Thoracic aorta endothelial cell (primary cell): ENCODE measurements around the gene LRRC9. TPM values are rescaled to one million over a fixed set of nuclear protein-coding genes. Genes with fewer than 3 reads are reported as not detected.

ENCODE experiments used
- total RNA-seq: library from RNA; depleted of rRNA; stranded (reverse); fragments of >200 nt; gene quantifications from 2 replicates; pipeline ENCODE4 v1.2.3, GENCODE V29; 2012

The LRRC9 gene
- total RNA-seq = not detected in 2 replicates

GRCh38 chr14:59919570-59920377 lies at the start of gene LRRC9:
TSS of gene LRRC9 (plus strand) at chr14:59920144.

GRCh38 chr14:59870277-59871165 lies 49.4 kb upstream of the LRRC9 start, which contains the start of gene RTN1:
TSS of gene RTN1 (minus strand) at chr14:59870776. CDS start at chr14:59870630, 146 bp downstream.

GRCh38 chr14:60091550-60092525 lies 171.9 kb downstream of the LRRC9 start, which contains the start of gene PCNX4:
TSS of gene PCNX4 (plus strand) at chr14:60091923. CDS start at chr14:60107639, 15,716 bp downstream.

Other genes with a start within 250 kb of the LRRC9 start
- 0.93 and 1.1 TPM in 2 replicates for gene RTN1, start 49.4 kb upstream of the LRRC9 start, total RNA-seq
- 90.8 and 117 TPM in 2 replicates for gene PCNX4, start 171.8 kb downstream of the LRRC9 start, total RNA-seq
- gene DHRS7, start 245.3 kb downstream of the LRRC9 start, total RNA-seq = 38.3 and 46.9 TPM in 2 replicates